GM21529 (cell line): ENCODE results near the gene CYP2S1.
"Not testable (repeated sequence)": the region's sequence is repeated elsewhere in the genome, so short reads cannot be mapped to it uniquely, and the experiment has no call there.

Experiments
- ATAC-seq: cut with Tn5 transposase; IDR thresholded peaks from one replicate; pipeline ENCODE4 v1.9.1; 2021; ENCODE audit not compliant: unreplicated experiment

CYP2S1 gene

DNA sequence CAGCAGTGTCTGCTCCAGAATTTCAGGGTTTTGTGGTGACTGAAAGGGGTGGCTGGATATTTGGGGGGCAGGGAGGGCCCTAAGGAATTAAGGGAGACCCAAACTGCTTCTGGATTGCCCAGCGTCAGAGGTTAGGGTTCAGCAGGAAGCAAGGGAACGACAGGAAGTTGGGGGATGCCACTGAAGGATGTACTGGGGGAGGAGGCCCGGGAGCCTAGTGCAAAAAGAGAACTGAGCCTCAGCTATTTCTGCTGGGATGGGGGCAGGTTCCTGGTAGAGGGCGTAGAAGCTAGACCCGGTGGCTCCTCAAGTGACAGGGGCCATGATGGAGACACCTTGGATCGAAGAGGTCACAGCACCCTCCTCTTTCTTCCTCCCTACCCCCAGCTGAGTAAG lies 1.1 kb downstream of the CYP2S1 start:
- ATAC-seq, result no peak

GRCh38 chr19:41195675-41196497 lies 2.9 kb downstream of the CYP2S1 start:
- ATAC-seq, result no peak

DNA sequence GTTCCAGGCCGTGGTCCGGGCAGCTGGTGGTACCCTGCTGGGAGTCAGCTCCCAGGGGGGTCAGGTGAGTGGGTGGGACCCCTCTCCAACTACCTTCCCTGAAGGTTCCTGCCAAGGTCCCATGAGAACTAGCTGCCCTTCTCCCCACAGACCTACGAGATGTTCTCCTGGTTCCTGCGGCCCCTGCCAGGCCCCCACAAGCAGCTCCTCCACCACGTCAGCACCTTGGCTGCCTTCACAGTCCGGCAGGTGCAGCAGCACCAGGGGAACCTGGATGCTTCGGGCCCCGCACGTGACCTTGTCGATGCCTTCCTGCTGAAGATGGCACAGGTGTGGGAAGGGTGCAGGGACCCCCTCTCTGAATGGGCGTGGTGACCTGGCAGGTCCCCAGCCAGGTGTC lies 5.5 kb downstream of the CYP2S1 start:
- no peak for ATAC-seq

GRCh38 chr19:41203371-41203770 lies 10.4 kb downstream of the CYP2S1 start:
- ATAC-seq, result no peak

DNA sequence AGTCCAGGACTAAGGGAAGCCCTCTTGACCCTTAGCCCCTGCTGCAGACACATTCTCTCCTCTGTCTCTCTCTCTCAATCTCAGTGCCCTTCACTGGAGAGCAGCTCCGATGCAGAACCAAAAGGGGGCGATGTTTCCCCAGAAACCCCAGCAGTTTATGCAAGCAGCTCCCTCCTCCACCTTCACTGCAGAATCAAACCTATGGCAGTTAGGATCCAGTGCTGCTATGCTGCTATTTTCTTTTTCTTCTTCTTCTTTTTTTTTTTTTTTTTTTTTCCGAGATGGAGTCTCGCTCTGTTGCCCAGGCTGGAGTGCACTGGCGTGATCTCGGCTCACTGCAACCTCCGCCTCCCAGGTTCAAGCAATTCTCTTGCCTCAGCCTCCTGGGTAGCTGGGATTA lies 11.3 kb downstream of the CYP2S1 start:
- ATAC-seq, result not testable (repeated sequence)

GRCh38 chr19:41205995-41206394 lies 13.0 kb downstream of the CYP2S1 start:
- ATAC-seq, result no peak

DNA sequence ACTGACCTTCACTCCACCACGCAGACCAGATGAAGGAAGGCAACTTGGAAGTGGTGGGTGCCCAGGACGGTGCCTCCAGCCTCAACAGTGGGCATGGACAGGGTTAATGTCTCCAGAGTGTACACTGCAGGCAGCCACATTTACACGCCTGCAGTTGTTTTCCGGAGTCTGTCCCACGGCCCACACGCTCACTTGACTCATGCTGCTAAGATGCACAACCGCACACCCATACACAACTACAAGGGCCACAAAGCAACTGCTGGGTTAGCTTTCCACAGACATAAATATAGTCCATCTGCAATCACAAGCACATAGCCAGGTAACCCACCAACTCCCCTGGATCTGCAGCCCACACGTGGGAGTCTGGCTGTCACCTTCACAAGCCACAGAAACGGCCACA lies 13.4 kb downstream of the CYP2S1 start:
- no peak for ATAC-seq

GRCh38 chr19:41206926-41207750 lies 14.1 kb downstream of the CYP2S1 start:
- no peak for ATAC-seq

- no peak for ATAC-seq
These were observed 21.1 kb downstream of the CYP2S1 start for GRCh38 chr19:41214161-41214560.

DNA sequence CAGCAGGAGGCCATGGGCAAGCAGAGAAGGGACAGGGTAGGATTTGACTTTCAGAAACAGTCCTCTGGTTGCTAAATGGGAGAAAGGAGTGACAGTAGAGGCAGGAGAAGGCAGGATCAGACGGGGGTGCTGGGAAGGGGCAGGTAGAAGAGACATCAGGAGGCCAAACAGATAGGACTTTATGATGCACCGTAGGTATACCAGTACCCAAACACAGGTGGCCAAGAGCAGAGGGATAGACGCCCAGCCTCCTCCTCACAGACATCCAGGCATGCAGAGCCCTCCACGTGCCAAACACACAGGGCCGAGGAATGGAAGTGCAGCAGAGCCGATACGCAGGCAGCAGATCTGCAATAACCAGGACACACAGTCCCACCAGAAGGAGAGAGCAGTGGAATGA lies 24.7 kb downstream of the CYP2S1 start:
- ATAC-seq, result no peak

- no peak for ATAC-seq
These were observed 25.2 kb downstream of the CYP2S1 start for GRCh38 chr19:41218249-41218614.

DNA sequence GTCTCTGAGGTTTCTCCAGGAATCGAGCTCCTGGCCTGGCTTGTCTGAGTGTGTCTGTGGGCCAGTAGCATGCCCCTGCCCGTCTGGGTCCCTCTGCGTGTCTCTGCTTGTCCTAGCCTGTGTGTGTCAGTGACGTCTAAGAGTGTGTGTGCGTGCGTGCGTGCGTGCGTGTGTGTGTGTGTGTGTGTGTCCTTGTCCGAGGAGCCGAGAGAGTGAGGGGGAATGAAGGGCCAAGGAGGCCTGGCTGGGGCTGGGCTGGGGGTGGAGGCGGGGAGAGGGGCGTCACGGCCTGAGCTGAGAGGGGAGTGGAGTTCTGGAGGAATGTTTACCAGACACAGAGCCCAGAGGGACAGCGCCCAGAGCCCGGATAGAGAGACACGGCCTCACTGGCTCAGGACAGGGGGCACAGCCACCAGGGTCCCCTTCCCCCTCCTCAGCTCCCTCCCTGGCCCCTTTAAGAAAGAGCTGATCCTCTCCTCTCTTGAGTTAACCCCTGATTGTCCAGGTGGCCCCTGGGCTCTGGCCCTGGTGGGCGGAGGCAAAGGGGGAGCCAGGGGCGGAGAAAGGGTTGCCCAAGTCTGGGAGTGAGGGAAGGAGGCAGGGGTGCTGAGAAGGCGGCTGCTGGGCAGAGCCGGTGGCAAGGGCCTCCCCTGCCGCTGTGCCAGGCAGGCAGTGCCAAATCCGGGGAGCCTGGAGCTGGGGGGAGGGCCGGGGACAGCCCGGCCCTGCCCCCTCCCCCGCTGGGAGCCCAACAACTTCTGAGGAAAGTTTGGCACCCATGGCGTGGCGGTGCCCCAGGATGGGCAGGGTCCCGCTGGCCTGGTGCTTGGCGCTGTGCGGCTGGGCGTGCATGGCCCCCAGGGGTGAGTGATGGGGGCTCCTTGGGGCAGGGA lies 25.8 kb downstream of the CYP2S1 start, which contains the start of gene AXL:
Gene AXL (plus strand): TSS at position 609 of the 893 bp plus-strand sequence. CDS start 170 bp downstream, at position 779.
- ATAC-seq, result no peak

- no peak for ATAC-seq
These were observed 27.0 kb downstream of the CYP2S1 start for GRCh38 chr19:41219924-41220567.

DNA sequence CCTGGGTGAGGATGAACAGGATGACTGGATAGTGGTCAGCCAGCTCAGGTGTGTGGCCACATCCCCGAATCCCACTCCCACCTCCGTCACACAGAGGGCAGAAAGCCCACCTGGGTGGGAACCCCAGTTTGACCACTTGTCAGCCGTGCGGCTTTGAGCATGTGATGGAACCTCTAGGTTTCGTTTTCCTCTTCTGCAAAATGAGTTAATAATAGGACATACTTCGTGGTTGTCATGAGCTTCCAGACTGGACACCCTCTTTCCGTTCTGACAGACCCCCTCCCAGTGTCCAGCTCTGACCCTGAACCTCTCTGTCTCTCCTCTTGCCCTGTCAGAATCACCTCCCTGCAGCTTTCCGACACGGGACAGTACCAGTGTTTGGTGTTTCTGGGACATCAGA lies 27.8 kb downstream of the CYP2S1 start:
- ATAC-seq, result no peak

GRCh38 chr19:41221514-41222205 lies 28.6 kb downstream of the CYP2S1 start:
- ATAC-seq, result no peak

DNA sequence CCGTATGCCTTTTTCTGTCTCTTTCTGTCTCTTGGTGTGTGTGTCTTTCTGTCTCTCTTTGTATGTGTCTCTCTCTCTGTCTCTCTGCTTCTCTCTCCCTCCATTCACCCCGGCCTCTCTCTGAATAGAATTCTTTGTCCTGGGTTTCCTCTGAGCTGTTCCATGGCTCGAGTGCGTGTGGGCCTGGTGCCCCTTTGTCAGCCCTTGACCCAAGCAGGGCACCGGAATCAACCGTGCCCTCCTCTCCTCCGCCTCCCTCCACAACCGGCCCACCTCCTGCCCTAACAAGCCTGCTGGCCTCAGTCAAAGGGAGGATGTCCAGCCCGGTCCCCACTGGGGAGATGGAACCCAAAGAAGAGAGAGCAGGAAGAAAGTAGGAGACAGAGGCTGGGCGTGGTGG lies 29.2 kb downstream of the CYP2S1 start:
- ATAC-seq, result no peak

- no peak for ATAC-seq
These were observed 30.6 kb downstream of the CYP2S1 start for GRCh38 chr19:41223431-41224234.

DNA sequence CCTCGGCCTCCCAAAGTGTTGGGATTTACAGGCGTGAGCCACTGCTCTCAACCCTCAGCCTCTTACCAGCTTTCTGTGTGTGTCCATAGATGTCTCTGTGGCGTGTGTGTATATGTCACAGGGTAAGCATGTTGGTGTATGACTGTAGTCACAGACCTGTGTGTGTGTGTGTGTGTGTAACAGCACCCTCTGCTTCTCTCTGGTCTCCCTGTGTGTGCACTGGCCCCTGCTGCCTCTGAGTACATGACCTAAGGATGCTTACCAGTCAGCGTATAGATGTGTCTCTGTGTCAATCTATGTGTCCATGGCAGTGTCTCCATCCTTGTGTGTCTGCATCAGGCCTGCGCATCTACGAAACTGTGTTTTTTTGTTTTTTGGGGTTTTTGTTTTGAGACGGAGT lies 31.6 kb downstream of the CYP2S1 start:
- ATAC-seq, result no peak
